Vagina (tissue), 2 donors: ENCODE measurements around the gene AIG1. TPM values are rescaled to one million over a fixed set of nuclear protein-coding genes. Genes with fewer than 3 reads are reported as not detected.
A peak's percentile ranks its signal among the peaks of the same experiment; 100 is the strongest.

Experiments used
- DNase-seq, 2 donors: peaks; one replicate each; pipeline ENCODE4 v3.0.0-alpha.2; 2017; ENCODE audit errors: extremely low spot score in 2 of 2
- H3K27ac ChIP-seq: fragments of 200-600 bp; sonication (generic); one replicate; pipeline ENCODE4 v1.5.1; 2019
- H3K27me3 ChIP-seq: fragments of 200-600 bp; sonication (generic); one replicate; pipeline ENCODE4 v1.5.1; 2019
- H3K36me3 ChIP-seq, 2 donors: fragments of 200-600 bp; sonication (generic); one replicate each; pipeline ENCODE4 v1.5.1; 2017 to 2019
- H3K4me1 ChIP-seq: fragments of 200-600 bp; sonication (generic); one replicate; pipeline ENCODE4 v1.5.1; 2019
- H3K4me3 ChIP-seq, 2 donors: fragments of 200-600 bp; sonication (generic); 1 replicate in 1 of 2; 2 replicates in 1 of 2; pipeline ENCODE4 v1.5.1; 2016 to 2019
- H3K9me3 ChIP-seq: fragments of 200-600 bp; sonication (generic); one replicate; pipeline ENCODE4 v1.5.1; 2019
- POLR2A ChIP-seq, 2 donors: fragments of 450-650 bp; IDR thresholded peaks; one replicate each; pipeline ENCODE4 v1.6.1; 2017; ENCODE audit warnings: antibody characterized with exemption in 2 of 2, mild to moderate bottlenecking in 2 of 2, moderate library complexity in 2 of 2
- POLR2AphosphoS5 ChIP-seq, 2 donors: sonication (generic); formaldehyde crosslinking; IDR thresholded peaks; one replicate each; pipeline ENCODE4 v1.9.0; 2017; ENCODE audit warnings: antibody characterized with exemption in 2 of 2, mild to moderate bottlenecking in 2 of 2, low read depth in 1 of 2; ENCODE audit not compliant: insufficient read depth in 1 of 2
- intact Hi-C: fragments of 100-400 bp; cut with DNase I; formaldehyde crosslinking; loops from one replicate; pipeline ENCODE4 v1.15.1; 2023
- total RNA-seq: library from RNA; depleted of rRNA; stranded (reverse); fragments of >200 nt; gene quantifications from one replicate; pipeline ENCODE4 v1.2.3, GENCODE V29; 2016
- TF ChIP-seq, protein P1 (sequence below), 3 experiments: fragments of 450-650 bp in 2 of 3; fragments of 200-600 bp in 1 of 3; sonication (generic) in 1 of 3; IDR thresholded peaks; one replicate each; pipeline ENCODE4 v1.5.1; 2017 to 2019; ENCODE audit warnings: antibody characterized with exemption in 3 of 3, mild to moderate bottlenecking in 2 of 3, moderate library complexity in 2 of 3

AIG1 gene
- total RNA-seq, 1 donor from 2014 or later: 22.3 TPM

DNA sequence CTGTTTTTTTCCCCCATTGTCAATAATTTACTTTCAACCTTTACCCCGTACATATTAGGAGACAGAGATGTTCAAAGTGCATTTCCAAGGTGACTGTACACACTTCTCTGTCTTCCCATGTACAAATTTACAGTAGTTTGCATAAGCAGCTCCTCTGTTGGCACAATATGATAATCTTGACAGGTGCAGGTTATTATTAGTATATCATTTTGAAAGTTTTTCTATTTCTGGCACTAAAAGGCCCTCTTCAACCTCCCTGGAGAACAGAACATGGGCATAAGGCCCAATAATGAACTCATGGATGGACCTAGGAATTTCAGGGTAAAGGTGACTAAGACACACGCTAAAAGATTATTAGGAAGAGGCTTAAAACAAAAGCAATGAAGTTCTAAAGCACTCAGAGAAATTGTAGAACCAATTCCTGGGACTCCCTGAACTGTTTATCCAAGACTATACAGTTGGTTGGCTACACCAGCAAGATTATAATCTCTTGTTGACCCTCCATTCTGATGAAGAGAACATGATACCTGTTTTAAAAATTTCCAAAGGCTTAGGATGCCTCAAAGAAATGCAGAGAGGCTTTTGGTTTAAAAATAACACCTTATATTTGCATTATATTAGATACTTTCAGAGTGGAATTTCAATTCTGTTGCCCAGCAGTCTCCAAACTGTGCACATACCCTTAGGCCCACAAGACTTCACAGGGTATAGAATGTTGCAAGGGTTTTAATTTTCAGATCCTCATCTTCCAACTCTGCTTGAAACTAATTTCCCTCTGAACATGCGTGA lies 1.1 kb downstream of the AIG1 start:
- Histone ChIP-seq H3K27ac (peak overlapping the region; percentile 86), H3K9me3 (no peaks in the 10 kb centered on the region), H3K27me3 (no peaks in the 10 kb centered on the region), H3K36me3 (no peaks in the 10 kb centered on the region), H3K4me1 (peaks cover 22% of the 10 kb centered on the region), H3K4me3 (peak overlapping the region in 1 of 2 donors; percentile 93)
- no peak for DNase-seq
- intact Hi-C loops: no loop called here
- TF ChIP-seq POLR2AphosphoS5 (IDR thresholded peaks at IDR 0.05; ENCODE audit: insufficient read depth in 1 of 2, low read depth in 1 of 2): no peak
- TF ChIP-seq, protein P1, sequence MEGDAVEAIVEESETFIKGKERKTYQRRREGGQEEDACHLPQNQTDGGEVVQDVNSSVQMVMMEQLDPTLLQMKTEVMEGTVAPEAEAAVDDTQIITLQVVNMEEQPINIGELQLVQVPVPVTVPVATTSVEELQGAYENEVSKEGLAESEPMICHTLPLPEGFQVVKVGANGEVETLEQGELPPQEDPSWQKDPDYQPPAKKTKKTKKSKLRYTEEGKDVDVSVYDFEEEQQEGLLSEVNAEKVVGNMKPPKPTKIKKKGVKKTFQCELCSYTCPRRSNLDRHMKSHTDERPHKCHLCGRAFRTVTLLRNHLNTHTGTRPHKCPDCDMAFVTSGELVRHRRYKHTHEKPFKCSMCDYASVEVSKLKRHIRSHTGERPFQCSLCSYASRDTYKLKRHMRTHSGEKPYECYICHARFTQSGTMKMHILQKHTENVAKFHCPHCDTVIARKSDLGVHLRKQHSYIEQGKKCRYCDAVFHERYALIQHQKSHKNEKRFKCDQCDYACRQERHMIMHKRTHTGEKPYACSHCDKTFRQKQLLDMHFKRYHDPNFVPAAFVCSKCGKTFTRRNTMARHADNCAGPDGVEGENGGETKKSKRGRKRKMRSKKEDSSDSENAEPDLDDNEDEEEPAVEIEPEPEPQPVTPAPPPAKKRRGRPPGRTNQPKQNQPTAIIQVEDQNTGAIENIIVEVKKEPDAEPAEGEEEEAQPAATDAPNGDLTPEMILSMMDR (IDR thresholded peaks at IDR 0.05): no peak
- TF ChIP-seq POLR2A (IDR thresholded peaks at IDR 0.05): no peak

DNA sequence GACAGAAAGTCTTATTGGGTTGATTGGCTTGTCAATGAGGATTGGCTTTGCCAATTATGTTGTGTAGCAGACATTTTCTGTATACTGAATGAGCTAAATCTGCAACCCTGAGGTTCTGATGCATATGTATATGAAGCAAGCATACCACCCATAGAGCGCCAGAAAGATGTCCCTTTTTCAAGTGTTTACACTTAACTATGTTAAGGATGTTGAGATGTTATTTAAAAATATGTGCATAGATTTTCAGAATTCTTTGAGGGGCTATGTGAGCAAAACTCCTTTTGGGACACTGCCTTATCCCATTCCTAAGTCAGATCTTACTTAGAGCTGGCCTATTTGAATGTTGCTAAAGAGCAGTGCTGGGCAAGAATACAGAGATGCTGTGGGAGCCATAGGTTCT lies 1.9 kb downstream of the AIG1 start:
- H3K9me3 ChIP-seq: no peaks in the 10 kb centered on the region
- DNase-seq: no peak
- H3K4me3 ChIP-seq: no peak overlapping the region
- TF ChIP-seq, protein P1 (IDR thresholded peaks at IDR 0.05): no peak
- TF ChIP-seq POLR2A (IDR thresholded peaks at IDR 0.05) (no peak), POLR2AphosphoS5 (IDR thresholded peaks at IDR 0.05; ENCODE audit: insufficient read depth in 1 of 2, low read depth in 1 of 2) (no peak)
- no peaks in the 10 kb centered on the region for H3K27me3 ChIP-seq
- peaks cover 22% of the 10 kb centered on the region for H3K4me1 ChIP-seq
- no peaks in the 10 kb centered on the region for H3K36me3 ChIP-seq
- intact Hi-C loops: no loop called here
- H3K27ac ChIP-seq: no peak overlapping the region

DNA sequence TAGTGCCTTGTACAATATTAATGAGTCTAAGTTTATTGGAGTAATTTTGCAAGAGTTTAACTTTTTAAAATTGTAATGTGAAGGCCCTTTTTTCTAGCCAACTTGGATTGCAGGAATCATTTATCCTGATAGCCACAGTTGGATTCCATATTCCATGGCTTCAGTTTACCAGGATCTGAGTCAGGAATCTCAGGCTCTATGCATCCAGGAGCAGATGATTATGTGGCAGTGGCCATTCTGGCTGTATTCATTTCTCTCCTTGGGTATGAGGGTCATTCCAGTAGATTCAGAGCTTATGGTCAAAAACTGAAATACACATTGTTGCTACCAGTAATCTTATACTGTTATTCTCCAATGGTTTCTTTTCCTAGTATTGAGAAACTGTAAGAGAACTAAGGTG lies 2.9 kb downstream of the AIG1 start:
- Histone ChIP-seq H3K4me3 (no peak overlapping the region), H3K27ac (no peak overlapping the region), H3K27me3 (no peaks in the 10 kb centered on the region), H3K36me3 (no peaks in the 10 kb centered on the region), H3K4me1 (peaks cover 22% of the 10 kb centered on the region), H3K9me3 (no peaks in the 10 kb centered on the region)
- no peak for TF ChIP-seq POLR2A (IDR thresholded peaks at IDR 0.05)
- TF ChIP-seq, protein P1 (IDR thresholded peaks at IDR 0.05): no peak
- no peak for TF ChIP-seq POLR2AphosphoS5 (IDR thresholded peaks at IDR 0.05; ENCODE audit: insufficient read depth in 1 of 2, low read depth in 1 of 2)
- intact Hi-C loops: no loop called here
- DNase-seq: no peak

DNA sequence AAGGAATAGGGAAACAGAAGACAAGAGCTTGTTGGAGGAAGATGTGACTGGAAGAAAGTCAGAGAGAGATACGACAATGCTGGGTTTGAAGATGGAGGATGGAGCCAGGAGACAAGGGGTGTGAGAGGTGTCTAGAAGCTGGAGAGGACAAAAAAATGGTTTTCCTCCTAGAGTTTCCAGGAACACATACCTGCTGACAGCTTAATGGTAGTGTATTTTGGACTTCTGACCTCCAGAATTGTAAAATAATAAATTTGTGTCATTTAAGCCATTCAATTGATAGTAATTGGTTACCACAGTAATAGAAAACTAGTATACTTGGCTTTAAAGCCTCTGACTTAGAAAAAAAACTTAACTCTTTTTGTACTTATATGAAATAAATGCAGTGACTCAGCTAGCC lies 3.6 kb downstream of the AIG1 start:
- TF ChIP-seq POLR2AphosphoS5 (IDR thresholded peaks at IDR 0.05; ENCODE audit: insufficient read depth in 1 of 2, low read depth in 1 of 2) (no peak), POLR2A (IDR thresholded peaks at IDR 0.05) (no peak)
- TF ChIP-seq, protein P1 (IDR thresholded peaks at IDR 0.05): no peak
- DNase-seq: no peak
- peaks cover 22% of the 10 kb centered on the region for H3K4me1 ChIP-seq
- no peaks in the 10 kb centered on the region for H3K36me3 ChIP-seq
- H3K9me3 ChIP-seq: no peaks in the 10 kb centered on the region
- H3K27me3 ChIP-seq: no peaks in the 10 kb centered on the region
- H3K4me3 ChIP-seq: no peak overlapping the region
- intact Hi-C loops: no loop called here
- no peak overlapping the region for H3K27ac ChIP-seq

DNA sequence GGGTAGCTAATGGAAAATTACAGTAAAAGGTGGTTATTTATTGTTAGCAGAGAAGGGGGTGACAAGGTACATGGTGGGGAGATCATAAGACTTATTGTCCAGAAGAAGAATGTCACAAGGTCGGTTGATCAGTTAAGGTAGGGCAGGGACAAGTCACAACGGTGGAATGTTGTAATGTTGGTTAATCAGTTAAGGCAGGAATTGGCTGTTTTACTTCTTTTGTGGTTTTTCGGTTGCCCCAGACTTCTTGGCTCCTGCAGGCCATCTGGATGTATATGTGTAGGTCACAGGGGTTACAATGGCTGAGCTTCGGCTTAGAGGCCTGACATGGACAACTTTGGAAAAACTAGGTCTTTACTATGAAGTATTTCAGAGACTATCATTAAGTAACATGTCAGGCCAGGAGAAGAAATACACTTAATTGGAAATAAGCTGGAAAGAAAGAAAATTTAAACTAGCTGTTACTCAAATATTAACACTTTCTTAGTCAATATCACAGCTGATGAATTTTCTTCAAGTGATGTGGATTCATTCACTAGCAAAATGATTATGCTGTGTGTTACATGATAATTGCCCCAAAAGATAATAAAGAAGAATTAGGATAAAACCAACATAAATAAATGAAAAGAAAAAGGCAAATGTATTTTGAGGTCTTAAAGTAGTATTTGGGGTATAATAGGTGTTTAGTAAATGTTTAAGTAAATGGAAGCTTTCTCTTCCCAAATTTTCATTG lies 4.4 kb downstream of the AIG1 start:
- H3K4me1 ChIP-seq: peaks cover 14% of the 10 kb centered on the region
- TF ChIP-seq POLR2AphosphoS5 (IDR thresholded peaks at IDR 0.05; ENCODE audit: insufficient read depth in 1 of 2, low read depth in 1 of 2): no peak
- TF ChIP-seq POLR2A (IDR thresholded peaks at IDR 0.05): no peak
- TF ChIP-seq, protein P1 (IDR thresholded peaks at IDR 0.05): no peak
- DNase-seq: no peak
- H3K27me3 ChIP-seq: no peaks in the 10 kb centered on the region
- H3K36me3 ChIP-seq: no peaks in the 10 kb centered on the region
- H3K4me3 ChIP-seq: no peak overlapping the region
- no peak overlapping the region for H3K27ac ChIP-seq
- intact Hi-C loops: no loop called here
- no peaks in the 10 kb centered on the region for H3K9me3 ChIP-seq
